Loucy (cell line): ENCODE data around the gene CLEC18A.

ENCODE experiments used
- H2AFZ ChIP-seq: fragments of 200-600 bp; sonication (generic); 2 replicates; pipeline ENCODE4 v1.6.0; 2016; ENCODE audit warnings: antibody characterized with exemption, mild to moderate bottlenecking, low read length, moderate library complexity
- H3F3A ChIP-seq: fragments of 200-600 bp; 2 replicates; pipeline ENCODE4 v1.6.0; 2016; ENCODE audit warnings: antibody characterized with exemption, low read depth, mild to moderate bottlenecking
- H3K27me3 ChIP-seq: fragments of 200-600 bp; sonication (generic); 2 replicates; pipeline ENCODE4 v1.6.1; 2014; ENCODE audit warnings: low read length, mild to moderate bottlenecking; ENCODE audit not compliant: insufficient read depth, poor library complexity, severe bottlenecking
- H3K36me3 ChIP-seq: fragments of 200-600 bp; sonication (generic); 2 replicates; pipeline ENCODE4 v1.6.1; 2016; ENCODE audit warnings: low read length; ENCODE audit not compliant: insufficient read depth
- H3K4me1 ChIP-seq: fragments of 200-600 bp; sonication (generic); 2 replicates; pipeline ENCODE4 v1.5.1; 2014; ENCODE audit warnings: low read length, mild to moderate bottlenecking; ENCODE audit not compliant: insufficient read depth, poor library complexity, severe bottlenecking
- H3K4me2 ChIP-seq: fragments of 200-600 bp; sonication (generic); 2 replicates; pipeline ENCODE4 v1.6.0; 2014; ENCODE audit warnings: antibody characterized with exemption, low read length, low read depth, mild to moderate bottlenecking; ENCODE audit not compliant: poor library complexity, severe bottlenecking
- H3K4me3 ChIP-seq: fragments of 200-600 bp; sonication (generic); 2 replicates; pipeline ENCODE4 v1.5.1; 2014; ENCODE audit warnings: low read length, mild to moderate bottlenecking, mixed read lengths; ENCODE audit not compliant: poor library complexity, severe bottlenecking
- H3K79me2 ChIP-seq: fragments of 200-600 bp; sonication (generic); 2 replicates; pipeline ENCODE4 v1.6.1; 2014; ENCODE audit warnings: low read length; ENCODE audit not compliant: insufficient read depth
- H3K9ac ChIP-seq: fragments of 200-600 bp; sonication (generic); 2 replicates; pipeline ENCODE4 v1.6.0; 2014; ENCODE audit warnings: mild to moderate bottlenecking, low read depth, low read length, moderate library complexity; ENCODE audit not compliant: poor library complexity, severe bottlenecking
- H3K9me2 ChIP-seq: fragments of 200-600 bp; sonication (generic); replicated peaks from 2 replicates; pipeline ENCODE4 v1.6.1; 2016; ENCODE audit warnings: low read depth, low read length, mixed read lengths
- H3K9me3 ChIP-seq: fragments of 200-600 bp; sonication (generic); 2 replicates; pipeline ENCODE4 v1.6.1; 2014; ENCODE audit warnings: mild to moderate bottlenecking, antibody characterized with exemption, low read length, low read depth; ENCODE audit not compliant: insufficient read depth
- H4K20me1 ChIP-seq: fragments of 200-600 bp; sonication (generic); 2 replicates; pipeline ENCODE4 v1.6.0; 2014; ENCODE audit warnings: antibody characterized with exemption, low read length, mild to moderate bottlenecking; ENCODE audit not compliant: insufficient read depth, poor library complexity, severe bottlenecking
- CTCF ChIP-seq: fragments of 200-600 bp; sonication (generic); conservative IDR thresholded peaks from 2 replicates; pipeline ENCODE4 v1.5.1; 2014; ENCODE audit warnings: mild to moderate bottlenecking, antibody characterized with exemption, low read length
- EZH2phosphoT487 ChIP-seq: fragments of 200-600 bp; IDR thresholded peaks from 2 replicates; pipeline ENCODE4 v1.6.1; 2018; ENCODE audit warnings: antibody characterized with exemption, mild to moderate bottlenecking, moderate library complexity, borderline replicate concordance

The CLEC18A gene

GRCh38 chr16:69925311-69925710 lies 25.8 kb upstream of the CLEC18A start:
- H3K4me2 ChIP-seq = no peak overlapping the region
- H3K9ac ChIP-seq = no peak overlapping the region
- H3K4me3 ChIP-seq = no peak overlapping the region
- no peaks in the 10 kb centered on the region for H3K4me1 ChIP-seq
- H3K36me3 ChIP-seq = peaks cover 5% of the 10 kb centered on the region; the same call in 1 of the 2 replicates
- no peak overlapping the region for H2AFZ ChIP-seq
- TF ChIP-seq EZH2phosphoT487 = no peak
- TF ChIP-seq CTCF = no peak
- H3K9me3 ChIP-seq = no peaks in the 10 kb centered on the region
- no peaks in the 10 kb centered on the region for H4K20me1 ChIP-seq
- H3K9me2 ChIP-seq = no peaks in the 10 kb centered on the region
- H3K27me3 ChIP-seq = no peaks in the 10 kb centered on the region
- H3K79me2 ChIP-seq = no peaks in the 10 kb centered on the region
- no peaks in the 10 kb centered on the region for H3F3A ChIP-seq

- Histone ChIP-seq H3K36me3 (peaks cover 5% of the 10 kb centered on the region; the same call in 1 of the 2 replicates), H3K9me3 (no peaks in the 10 kb centered on the region), H3F3A (no peaks in the 10 kb centered on the region), H3K4me1 (no peaks in the 10 kb centered on the region), H3K9me2 (no peaks in the 10 kb centered on the region), H3K4me3 (no peak overlapping the region), H3K79me2 (no peaks in the 10 kb centered on the region), H3K27me3 (no peaks in the 10 kb centered on the region), H2AFZ (no peak overlapping the region), H3K9ac (no peak overlapping the region), H3K4me2 (no peak overlapping the region), H4K20me1 (no peaks in the 10 kb centered on the region)
- no peak for TF ChIP-seq EZH2phosphoT487
- no peak for TF ChIP-seq CTCF
Observed at GRCh38 chr16:69926241-69926640, 24.9 kb upstream of the CLEC18A start.

GRCh38 chr16:69927056-69927757 lies 23.9 kb upstream of the CLEC18A start:
- no peaks in the 10 kb centered on the region for H3K27me3 ChIP-seq
- no peaks in the 10 kb centered on the region for H3K9me3 ChIP-seq
- H3K36me3 ChIP-seq = peaks cover 5% of the 10 kb centered on the region; the same call in 1 of the 2 replicates
- no peaks in the 10 kb centered on the region for H3K4me1 ChIP-seq
- no peak overlapping the region for H3K4me3 ChIP-seq
- H3K79me2 ChIP-seq = no peaks in the 10 kb centered on the region
- no peaks in the 10 kb centered on the region for H3F3A ChIP-seq
- no peaks in the 10 kb centered on the region for H3K9me2 ChIP-seq
- H4K20me1 ChIP-seq = no peaks in the 10 kb centered on the region
- H2AFZ ChIP-seq = no peak overlapping the region
- H3K4me2 ChIP-seq = no peak overlapping the region
- no peak for TF ChIP-seq CTCF
- TF ChIP-seq EZH2phosphoT487 = no peak
- H3K9ac ChIP-seq = no peak overlapping the region
